AG10803 (cell line): ENCODE measurements around the gene VAPA.

ENCODE experiments used
- DNase-seq: peaks from one replicate; pipeline ENCODE4 v3.0.0; 2010; ENCODE audit warnings: low read depth
- H3K4me3 ChIP-seq: 2 replicates; pipeline ENCODE4 v1.5.1; 2011; ENCODE audit warnings: mild to moderate bottlenecking, low read length, control low read depth
- TF ChIP-seq, protein P1 (sequence below): conservative IDR thresholded peaks from 2 replicates; pipeline ENCODE4 v1.5.1; 2011; ENCODE audit warnings: mild to moderate bottlenecking, low read length, control low read depth, inconsistent platforms

VAPA gene

DNA sequence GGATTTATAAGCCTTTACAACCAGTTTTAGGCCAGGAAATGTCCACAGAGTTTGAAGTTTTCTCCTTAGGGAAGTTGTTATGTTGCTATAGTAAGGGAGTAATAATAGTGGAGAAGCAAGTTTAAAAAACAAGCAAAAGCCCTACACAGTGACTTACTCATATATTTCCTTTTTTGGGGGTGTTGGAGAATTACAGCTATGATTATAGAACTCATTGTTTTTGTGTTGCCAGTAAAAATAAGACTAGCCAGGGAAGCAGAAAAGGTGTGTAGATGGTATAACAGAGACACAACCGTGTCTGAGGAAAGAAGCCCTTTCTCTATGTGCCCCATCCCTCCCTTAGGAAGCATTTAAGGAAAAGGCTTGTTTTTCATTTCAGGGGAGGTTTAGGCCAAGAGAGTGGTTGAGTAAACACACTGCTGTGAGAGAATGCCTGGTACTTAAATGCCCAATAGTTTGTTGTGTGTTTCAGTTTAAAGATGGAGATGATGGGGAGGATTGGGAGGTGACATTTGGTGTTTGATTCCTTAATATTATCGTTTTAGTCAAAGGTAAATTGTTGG is 2.3 kb downstream of the VAPA start:
- peak overlapping the region; percentile 77 for H3K4me3 ChIP-seq
- DNase-seq, result peak; percentile 36
- TF ChIP-seq, protein P1, sequence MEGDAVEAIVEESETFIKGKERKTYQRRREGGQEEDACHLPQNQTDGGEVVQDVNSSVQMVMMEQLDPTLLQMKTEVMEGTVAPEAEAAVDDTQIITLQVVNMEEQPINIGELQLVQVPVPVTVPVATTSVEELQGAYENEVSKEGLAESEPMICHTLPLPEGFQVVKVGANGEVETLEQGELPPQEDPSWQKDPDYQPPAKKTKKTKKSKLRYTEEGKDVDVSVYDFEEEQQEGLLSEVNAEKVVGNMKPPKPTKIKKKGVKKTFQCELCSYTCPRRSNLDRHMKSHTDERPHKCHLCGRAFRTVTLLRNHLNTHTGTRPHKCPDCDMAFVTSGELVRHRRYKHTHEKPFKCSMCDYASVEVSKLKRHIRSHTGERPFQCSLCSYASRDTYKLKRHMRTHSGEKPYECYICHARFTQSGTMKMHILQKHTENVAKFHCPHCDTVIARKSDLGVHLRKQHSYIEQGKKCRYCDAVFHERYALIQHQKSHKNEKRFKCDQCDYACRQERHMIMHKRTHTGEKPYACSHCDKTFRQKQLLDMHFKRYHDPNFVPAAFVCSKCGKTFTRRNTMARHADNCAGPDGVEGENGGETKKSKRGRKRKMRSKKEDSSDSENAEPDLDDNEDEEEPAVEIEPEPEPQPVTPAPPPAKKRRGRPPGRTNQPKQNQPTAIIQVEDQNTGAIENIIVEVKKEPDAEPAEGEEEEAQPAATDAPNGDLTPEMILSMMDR, result no peak

DNA sequence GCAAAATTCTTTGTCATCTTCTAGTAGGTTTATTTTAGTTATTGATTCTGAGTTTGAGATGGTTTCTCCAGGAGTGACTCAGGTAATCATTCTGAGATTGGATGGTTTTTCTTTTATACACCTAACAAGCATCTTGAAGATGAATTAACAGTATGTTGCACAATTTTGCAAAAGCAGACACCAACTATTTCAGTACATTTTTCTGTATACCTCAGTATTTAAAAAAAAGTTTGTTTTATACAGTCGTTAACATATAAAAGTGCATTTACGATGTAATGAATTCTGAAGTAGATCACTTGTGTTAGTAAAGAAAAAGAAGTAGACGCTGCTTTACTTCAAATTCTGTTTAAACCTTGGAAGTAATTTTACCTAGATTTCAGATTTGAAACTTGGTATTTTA is 3.0 kb downstream of the VAPA start:
- no peak for DNase-seq
- H3K4me3 ChIP-seq, result no peak overlapping the region
- TF ChIP-seq, protein P1, result no peak

DNA sequence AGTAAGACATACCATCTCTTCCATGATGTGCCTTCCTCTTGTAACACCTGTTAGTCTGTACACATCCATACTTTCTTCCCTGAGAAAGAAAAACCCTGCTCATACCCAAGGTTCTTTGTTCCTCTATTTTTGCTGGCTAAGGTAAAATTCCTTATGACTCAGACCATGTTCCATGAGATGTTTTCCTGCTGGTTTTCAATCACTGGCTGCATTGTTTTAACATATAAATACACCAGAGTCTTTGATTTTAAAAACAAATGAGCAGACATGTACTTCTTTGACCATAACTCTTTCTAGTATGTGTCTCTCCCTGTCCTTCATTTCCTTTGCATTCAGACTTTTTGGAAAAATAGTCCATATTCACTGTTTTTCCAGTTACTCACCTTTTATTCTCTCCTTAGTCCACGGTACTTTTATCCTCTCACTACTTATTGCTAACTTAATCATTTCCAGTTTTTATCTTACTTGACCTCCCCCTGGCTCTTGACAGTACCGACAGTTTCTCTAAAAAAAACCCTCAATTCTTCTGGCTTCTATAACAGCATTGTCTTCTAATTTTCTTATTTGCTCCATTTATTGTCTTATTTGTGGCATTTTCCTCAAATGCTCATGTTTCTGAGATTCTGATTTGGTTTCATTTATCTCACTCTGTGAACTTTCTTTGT is 4.3 kb downstream of the VAPA start:
- DNase-seq, result no peak
- TF ChIP-seq, protein P1, result no peak
- no peak overlapping the region for H3K4me3 ChIP-seq

DNA sequence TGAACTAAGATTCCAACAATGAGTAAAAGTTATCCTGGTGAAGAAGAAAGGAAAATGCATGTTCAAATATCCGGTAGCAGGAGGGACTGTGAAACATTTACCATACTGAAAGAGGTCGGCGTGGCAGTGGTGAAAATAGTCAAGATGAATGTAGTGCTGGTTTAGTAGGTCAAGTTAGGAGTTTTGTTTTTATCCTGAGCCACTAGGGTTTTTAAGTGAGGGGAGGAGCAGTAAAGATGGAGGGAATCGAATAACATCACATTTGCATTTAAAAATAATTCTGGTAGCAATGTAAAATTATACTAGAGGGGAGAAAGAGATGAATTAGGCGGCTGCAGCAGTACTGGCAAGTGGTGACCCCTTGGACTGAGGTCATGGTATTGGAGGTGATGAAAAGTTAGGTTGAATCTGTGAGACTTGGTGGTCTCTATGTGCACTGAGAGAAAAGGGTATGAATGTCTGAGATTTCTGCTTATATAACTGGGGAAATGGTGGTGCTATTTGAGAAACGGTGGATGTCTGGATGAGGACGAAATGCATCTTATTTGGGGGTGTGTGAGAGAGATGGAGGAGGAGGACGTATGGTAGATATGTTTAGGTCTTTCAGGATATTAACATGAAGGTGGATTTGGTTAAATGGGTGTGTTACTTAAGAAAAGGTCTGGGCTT is 5.9 kb downstream of the VAPA start:
- H3K4me3 ChIP-seq, result no peak overlapping the region
- no peak for DNase-seq
- TF ChIP-seq, protein P1, result no peak

DNA sequence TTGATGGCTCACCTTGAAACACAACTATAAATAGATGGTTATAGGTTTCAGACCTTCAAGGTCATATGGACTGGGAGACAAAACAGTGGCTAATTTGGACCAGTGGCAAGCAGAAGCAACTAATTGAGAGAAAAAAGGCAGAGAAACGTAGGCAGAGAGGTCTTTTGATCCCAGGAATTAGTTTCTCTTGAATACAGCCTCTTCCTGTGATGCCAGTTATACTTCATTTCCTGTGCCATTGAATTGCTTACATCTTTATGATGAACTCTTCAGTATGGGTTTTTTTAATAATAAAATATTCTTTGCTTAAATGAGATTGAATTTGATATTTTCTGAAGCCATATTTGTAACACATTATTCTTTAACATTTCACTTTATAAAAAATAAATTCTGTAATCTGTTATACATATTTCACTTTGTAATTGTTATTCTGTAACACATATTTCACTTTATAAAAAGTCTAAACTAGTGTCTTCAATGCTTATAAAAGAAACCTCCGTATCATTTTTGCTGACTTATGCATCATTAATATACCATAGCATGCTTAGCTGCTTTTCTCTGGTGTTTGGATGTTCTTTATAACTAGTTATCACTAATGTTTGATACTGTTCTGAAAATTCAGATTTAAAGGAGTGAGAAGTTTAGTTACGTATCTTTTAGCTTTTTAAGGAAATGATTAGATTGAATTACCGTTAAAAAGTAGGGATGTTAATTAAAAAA is 8.9 kb downstream of the VAPA start:
- no peak overlapping the region for H3K4me3 ChIP-seq
- DNase-seq, result no peak
- TF ChIP-seq, protein P1, result no peak

DNA sequence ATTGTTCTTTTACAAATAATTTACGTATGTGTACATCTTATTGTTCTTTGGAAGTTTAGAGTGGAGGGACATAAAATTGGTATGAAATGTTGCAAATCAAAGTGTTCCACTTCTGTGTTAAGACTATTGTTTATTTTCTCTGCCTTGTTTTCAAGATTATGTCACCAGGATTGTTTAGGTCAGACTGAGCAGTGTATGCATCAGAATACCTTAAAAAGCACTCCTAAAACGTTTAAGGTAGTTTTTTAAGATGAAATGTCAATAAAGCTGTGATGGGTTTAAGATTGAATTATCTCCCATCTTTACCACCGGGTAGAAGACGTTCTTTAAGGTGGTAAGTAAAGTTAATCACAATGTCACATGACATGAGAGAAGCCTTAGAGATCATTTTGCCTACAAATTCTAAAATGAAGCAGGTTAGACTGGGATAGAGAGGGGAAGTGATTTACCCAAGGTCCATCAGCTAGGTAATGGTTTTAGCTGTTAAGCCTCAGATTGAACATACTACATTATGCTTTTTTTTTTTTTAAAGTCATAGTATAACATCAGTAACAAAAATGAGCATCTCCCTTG is 10.6 kb downstream of the VAPA start:
- no peak for DNase-seq
- H3K4me3 ChIP-seq, result no peak overlapping the region
- TF ChIP-seq, protein P1, result no peak
